ENCODE measurements around the gene GYS2.
"Not testable (repeated sequence)": the region's sequence is repeated elsewhere in the genome, so short reads cannot be mapped to it uniquely, and the experiment has no call there.

The GYS2 gene

DNA sequence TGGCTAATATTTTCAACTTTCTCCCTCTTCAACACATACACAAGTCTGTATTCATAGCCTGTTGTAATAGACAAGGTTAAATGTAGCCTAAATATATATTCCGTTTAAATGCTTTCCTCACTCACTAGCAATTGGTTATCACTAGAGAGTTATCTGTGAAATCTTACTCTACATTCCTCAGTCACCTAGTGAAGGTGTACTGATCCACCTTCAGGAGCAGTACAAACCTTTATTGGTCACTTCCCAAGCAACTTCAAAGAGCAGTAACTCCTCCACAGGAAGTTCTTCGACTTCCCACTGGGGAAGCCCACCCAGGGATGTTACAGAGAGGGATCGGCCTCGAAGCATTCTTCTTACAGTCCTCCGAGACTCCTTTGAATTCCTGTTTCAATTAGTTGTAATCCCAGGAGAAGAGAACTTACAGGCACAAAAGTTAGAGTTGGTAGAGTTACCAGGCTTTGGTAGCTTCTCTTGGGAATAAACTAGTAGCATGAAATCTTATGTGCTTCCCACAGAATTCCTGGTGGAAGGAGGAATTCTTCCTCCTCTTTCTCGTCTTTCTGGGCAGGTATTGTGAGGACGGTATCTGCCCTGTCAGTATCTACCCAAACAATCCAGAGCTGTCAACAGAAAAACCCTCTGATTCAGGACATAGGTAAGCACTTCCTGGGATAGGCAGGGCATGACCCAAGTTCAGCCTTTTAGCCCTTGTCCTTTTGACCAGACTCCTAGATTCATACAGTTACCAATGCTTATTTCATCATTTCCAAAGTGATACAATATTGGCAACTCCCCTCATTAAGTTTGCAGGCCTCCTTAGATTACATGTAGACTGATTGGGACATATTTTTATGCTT lies at the start of gene GYS2:
TSS of gene GYS2 (minus strand) at position 603 of the 857 bp plus-strand sequence. CDS start at position 348, 255 bp downstream.
- DNase-seq, result no peak

DNA sequence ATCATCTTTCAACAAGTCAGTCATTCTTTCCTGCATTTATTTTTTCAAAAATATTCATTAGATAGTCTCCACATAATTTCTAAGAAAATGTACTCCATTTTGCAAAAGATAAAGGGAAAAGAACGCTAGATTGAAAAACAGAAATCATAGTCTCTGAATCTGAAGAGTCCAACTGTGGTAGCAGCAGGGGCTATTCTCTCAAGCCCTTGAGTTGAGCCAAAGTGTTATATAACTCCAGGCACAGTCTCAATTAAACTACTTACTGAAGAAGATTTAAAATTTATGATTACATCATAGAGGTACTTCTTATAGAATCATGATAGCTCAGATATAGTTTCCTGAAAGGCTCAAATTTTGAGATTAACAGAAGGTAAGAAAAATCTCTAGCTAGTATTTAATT lies 47.2 kb upstream of the GYS2 start:
- no peak for DNase-seq

DNA sequence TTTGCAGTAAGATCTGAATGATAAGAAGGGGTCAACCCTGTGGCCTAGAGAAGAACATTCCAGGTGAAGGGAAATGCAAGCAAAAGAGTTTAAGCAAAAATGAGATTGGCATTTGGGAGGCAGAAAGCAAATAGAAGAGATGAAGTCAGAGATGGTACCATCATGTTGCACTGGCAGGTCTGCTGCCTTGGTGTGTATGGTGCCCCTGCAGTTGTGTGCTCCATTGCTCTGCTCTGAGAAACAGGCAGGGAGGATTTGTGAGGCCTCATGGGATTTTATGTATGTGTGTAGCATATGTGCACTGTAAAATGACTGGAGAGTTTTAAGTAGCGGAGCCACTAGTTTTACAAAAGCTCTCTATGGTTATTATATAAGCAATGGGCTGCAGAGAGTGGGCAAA lies 46.4 kb upstream of the GYS2 start:
- no peak for DNase-seq

DNA sequence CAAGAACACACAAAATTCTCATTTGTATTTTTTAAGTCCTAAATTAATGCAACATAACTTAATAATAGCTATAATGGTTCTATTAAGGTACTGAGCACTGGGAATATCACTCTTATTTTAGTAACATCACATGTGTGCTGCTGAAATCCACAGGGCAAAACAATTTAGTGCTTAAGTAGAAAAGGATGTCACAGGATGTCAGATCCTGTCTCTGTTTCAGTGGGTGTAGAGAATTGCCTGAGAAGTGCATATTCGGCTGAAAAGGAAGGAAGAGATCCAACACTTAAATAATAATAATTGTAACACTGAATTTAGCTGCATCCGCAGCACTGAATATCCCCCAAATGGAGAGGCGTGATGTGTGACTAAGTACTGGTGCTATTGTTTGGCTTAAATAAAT lies 44.4 kb upstream of the GYS2 start:
- no peak for DNase-seq

DNA sequence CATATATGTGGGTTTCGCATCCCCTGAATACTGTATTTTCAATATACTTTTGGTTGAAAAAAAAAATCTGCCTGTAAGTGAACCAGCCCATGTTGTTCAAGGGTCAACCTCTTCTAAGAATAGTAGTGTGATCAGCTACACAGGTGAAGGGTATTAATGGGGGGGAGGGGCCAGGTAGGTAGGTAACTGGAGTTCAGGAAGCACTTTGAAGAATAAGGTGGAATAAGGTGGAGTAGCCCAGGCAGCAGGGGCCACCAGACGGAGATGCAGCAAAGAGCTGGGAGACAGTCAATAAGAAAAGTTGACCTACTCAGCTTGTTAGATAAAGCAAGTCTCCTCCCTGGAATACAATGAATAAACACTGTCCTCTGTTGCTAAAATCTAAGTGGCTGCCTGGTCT lies 43.7 kb upstream of the GYS2 start:
- DNase-seq, result no peak

DNA sequence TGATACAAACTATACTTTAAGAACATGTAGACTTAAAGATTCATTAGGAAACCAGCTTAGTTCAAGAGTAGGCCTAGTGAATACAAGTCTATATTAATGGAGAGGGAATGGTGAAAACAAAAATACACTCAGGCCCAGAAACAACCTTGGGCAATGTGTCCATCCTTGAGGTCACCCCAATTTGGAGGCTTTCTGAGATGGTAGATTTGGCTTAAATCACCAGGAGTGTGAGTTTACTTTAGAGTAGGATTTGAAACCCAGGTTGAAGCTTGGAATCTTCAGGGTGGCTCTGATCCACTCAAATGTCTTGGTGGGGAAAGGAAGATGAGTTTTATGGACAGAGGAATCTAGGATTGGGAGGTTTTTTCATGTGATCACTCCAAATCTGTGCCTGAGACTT lies 42.5 kb upstream of the GYS2 start:
- DNase-seq, result no peak

DNA sequence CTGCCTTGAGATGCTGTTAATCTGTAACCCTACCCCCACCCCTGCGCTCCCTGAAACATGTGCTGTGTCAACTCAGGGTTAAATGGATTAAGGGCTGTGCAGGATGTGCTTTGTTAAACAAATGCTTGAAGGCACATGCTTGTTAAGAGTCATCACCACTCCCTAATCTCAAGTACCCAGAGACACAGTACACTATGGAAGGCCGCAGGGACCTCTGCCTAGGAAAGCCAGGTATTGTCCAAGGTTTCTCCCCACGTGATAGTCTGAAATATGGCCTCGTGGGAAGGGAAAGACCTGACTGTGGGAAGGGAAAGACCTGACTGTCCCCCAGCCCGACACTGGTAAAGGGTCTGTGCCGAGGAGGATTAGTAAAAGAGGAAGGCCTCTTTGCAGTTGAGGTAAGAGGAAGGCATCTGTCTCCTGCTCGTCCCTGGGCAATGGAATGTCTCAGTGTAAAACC lies 40.4 kb upstream of the GYS2 start:
- not testable (repeated sequence) for DNase-seq

DNA sequence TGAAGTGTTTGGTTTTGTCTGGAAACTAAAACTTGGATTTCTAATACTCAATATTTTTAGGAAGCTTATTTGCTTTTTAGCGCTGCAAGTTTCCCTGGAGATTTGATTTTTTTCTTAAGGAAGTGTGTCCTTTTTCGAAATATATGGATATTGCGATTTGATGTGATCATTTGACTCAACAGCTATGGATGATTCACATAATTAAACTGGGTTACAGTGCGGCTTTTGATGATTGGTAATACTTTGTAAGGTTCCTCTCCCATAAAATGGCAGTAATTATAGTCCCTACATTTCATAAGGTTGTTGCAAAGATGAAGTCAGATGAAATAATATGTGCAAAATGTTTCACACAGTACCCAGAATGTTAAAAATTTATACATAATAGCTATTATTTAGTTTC lies 39.9 kb upstream of the GYS2 start:
- DNase-seq, result no peak

DNA sequence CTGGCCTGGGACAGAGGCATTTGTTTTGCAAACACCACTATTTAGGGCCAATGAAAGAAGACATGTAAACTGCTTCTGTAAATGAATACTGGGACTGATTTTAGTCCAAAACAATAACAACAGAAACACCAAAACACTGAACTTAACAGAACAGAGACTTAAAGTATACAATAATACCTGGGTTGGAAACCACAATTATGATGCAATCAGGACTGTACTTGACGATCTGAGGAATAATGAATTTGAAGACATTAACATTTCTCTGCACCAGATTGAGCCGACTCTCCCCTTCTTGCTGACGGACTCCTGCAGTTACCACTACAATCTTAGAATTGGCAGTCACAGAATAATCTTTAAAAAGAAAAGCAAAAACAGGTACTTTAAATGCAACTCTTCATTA lies 39.1 kb upstream of the GYS2 start:
- DNase-seq, result no peak

DNA sequence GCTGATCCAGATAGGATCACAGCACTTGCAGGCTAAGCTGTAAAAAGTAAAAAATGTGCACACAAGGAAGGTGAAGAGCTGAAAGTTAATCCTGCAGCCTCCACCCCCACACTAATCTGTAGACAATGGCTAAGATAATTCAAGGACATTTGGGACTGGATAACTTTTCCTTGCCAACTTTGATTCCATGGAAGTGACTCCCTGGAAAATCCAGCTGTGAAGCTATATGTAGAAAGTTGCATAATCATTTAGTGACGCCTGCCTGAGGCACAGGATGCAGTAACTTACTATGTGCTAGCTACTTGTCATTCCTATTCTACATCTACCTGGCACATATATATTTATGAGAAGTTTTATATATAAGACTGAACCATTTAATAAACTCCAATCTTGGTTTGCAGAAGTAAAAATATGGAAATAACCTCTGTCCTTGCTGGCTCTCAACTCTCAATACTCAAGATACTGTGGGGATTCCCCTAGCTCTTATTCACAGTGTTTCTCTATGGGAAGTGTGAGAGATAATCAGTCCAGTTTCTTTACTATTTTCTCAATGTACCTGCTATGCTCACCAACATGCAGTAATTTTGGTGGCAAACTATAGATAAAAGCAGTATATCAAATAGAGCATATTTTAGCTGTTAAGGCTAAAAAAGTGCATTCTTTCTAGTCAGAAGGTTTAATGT lies 38.2 kb upstream of the GYS2 start:
- no peak for DNase-seq

DNA sequence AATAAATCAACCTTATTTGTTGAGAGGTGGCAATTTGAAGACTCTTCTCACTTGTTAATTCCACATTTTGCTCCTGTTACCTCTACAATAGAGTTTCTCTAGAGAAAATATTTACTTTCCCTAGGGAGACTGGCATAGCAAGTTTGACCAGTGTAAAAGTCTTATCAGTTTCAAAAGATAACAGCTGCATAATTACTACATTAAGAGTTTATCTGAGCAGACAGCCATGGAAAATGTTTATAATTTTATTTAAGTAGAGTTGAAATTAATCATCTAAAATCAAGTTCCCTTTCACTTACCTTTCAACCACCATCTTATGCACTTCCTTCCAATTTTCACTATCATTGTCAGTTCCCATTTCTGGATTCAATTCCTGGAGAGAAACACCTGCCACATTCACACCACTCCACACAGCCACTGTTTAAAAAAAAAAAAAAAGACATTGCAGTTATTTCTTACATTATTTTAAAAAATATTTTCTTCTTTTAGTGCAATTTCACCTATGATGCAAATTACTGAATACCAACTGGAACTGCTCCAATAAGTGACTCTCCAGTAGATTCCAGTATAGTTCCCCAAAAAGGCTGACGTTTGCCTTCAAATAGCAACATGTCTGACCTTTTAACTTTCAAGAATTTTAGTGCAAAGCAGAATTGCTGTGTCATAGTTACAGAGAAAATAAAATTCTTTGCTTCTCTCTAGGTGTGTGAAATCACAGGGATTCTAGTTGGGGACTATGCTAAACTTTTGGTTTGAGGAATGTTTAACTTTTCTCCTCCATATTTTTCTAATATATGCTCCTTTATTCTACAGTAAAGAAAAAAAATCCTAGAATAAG lies 33.6 kb upstream of the GYS2 start:
- peak; percentile 8 for DNase-seq

DNA sequence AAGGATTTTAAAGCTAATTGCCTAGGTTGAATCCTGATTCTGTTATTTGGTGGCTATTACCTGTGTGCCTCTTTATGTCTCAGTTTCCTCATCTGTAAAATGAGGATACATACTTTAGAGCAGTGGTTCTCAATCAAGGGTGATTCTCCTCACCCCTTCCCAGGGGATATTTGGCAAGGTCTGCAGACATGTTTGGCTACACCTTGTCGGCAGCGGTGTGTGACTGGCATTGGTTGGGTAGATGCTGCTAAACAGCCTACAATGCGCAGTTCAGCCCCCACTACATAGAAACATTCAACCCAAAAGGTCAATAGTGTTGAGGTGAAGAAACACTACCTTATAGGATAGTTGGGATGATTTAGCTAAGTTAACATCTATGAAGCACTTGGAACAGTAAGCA lies 29.6 kb upstream of the GYS2 start:
- DNase-seq, result no peak

DNA sequence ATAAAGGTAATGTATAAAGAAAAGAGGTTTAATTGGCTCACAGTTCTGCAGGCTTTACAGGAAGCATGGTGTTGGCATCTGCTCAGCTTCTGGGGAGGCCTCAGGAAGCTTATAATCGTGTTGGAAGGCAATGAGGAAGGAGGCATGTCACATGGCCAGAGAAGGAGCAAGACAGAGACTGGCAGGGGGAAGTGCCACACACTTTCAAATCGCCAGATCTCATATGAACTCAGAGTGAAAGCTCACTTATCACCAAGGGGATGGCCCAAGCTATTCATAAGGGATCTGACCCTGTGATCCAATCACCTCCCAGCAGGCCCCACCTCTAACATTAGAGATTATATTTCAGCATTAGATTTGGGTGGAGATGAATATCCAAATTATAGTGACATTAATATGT lies 26.7 kb upstream of the GYS2 start:
- DNase-seq, result no peak

DNA sequence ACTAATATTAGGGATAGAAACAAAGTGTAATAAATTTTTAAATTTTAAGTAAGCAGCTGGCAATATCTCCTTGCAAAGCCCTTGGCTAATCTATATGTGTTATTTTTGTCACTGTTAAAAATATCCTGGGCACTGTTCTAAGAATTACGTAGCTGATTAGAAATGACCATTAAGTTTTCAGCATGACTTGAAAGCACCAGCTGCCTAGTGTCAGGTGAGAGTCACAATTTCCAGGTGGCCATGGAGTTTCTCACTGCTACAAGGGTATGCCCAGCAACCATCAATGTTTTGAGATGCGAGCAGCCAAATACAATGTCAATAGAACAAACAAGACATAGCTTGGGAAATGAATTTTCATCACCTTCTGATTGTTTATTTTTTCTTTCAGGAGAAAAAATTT lies 23.3 kb upstream of the GYS2 start:
- DNase-seq, result no peak

DNA sequence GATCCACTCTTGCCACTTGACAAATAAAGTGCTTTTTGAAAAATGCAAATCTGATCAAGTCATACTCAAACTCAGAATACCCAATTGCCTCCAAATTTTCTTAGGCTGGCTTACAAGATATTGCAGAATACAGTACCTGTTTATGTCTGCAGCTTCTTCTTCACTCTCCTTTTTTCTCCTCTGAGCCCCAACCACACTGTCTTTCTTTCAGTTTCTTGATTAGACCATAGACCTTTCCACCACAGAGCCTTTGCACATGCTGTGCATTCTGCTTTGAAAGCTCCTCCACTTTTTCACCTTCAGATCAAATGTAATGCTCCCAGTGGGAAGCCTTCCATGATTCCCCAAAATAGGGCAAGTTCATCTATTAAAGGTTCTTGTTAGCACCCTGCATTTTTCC lies 13.9 kb upstream of the GYS2 start:
- no peak for DNase-seq

DNA sequence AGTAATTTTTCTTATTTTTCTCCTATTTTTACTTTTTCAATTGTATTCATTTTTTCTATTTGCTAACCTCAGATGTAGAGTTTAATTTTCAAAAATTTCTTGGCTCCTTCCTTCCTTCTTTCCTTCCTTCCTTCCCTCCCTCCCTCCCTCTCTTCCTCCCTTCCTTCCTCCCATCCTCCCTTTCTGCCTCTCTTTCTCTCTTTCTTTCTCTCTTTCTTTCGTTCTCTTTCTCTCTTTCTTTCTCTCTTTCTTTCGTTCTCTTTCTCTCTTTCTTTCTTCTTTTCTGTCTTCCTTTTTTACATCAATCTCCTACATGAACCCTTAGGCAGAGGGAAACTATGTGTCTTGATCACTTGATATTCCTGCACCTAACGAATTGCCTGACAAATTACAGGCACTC lies 12.4 kb upstream of the GYS2 start:
- DNase-seq, result no peak

DNA sequence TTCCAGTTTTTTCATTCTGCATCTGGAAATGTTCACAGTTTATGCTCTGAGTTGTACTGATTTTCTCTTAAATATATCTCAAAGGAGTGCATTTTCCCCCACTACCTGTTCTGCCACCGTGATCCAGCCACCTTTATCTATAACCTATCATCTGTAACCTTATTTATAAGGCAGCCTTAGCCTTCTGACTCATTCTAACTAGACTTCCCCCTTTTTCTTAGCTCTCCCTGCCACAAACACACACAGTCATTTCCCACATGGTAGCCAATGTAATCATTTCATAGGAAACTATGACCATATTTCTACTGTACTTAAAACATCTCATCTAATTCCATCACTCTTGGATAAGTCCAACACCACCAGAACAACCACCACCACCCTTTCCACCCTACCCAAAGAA lies 10.8 kb upstream of the GYS2 start:
- DNase-seq, result no peak

DNA sequence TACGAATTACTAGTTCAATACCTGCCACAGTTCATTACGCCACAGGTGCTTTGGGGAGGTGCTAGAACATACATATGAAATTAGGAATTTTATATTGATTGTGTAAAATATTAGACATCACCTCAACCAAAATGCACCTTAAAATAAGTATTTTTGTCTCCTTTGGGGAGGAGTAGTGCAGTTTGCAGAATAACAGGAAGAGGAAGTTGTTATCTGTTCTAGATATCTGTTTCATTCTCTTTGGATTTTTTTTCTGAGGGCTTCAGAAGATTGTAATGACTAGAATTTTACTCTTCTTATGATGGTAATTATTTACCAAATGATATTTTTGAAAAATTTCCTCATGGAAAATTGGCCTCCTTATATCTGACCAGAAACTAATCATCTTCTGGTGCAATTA lies 9.9 kb upstream of the GYS2 start:
- DNase-seq, result no peak

DNA sequence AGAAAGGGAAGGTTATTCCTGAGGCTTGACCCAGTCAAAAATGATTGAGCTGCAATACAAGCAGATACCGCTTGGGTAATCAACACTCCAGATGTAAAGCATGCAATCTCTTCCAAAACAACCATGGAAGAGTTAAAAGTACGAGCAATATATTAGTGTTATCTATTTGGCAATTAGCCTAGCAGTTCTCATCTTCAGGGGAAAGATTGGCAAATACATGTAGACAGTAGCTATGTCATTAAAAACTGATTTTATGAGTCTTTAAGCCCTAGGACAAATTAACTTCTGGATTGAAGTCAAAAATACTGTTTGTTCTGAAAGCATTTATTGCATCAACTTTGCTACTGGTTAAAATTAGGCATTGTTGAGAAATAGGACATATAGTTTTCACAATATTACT lies 9.3 kb upstream of the GYS2 start:
- no peak for DNase-seq

DNA sequence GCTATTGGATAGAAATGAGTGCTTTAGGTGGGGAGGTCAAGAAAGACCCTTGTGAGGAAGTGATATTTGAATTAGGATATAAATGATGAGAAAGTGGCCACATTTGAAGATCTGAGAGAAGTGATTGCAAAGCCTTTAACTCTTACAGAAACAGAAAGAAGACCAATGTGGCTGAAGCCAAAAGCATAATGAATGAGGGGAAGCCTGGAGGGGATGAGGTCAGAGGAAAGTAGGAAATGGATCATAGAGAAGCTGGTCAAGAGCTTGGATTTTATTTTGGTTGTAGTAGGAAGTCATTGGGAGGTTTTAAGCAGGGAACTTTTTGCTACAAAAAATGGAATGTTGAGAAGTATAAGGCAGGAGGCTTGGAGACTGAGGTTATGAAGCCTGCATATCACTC lies 3.5 kb upstream of the GYS2 start:
- no peak for DNase-seq

DNA sequence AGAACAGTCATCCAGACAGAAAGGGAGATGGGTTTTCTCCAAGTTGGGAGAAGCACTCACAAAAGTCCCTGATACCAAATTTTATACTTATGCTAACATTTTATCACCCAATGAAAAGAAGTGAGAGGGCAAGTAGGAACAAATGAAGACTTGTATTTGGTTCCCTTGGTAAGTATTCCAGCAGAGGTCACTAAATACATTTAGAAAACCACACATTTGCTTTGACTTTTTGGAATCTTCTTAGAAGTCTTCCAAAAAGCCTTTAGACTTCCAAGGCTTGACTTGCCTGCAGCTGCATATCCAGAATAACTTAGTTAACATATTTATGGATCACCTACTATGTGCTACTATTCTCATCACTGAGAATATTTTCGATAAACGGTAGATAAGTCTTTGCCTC lies 3.1 kb upstream of the GYS2 start:
- DNase-seq, result peak; percentile 16

DNA sequence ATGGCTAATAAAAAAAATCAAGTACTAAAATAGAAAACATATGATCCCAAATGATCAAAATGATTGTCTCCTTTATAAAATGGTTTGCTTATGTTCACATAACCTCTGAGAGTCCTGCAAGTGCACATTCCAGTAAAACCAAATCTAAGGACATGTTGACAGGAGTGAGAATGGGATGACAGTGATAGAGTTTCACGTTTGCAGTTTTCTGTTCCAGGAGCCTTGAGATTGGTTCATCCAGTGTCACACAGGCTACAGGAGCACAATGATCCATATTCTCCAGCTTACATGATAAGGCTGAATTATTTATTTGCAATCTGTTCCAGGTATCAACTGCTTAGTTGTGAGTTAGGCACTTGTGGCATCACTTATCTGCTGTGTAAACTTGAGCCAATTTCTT lies 1.5 kb upstream of the GYS2 start:
- DNase-seq, result no peak

DNA sequence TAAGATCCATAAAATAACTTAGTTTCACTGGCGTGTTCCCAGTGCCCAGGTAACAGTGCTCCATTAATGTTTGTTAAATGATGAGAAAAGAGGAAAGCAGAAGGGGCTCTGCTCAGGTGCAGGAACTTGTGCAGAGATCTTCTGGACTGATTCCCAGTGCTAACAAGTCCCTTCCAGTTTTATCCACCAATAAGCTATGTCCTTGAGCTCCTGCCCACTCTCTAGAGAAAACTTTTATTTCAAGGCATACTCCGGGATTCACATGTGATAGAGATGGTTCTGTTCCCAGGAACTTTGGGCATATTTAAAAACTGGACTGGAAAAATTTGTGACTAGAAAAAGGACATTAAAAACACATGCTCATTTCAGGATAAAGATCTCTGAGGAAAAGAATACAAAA lies 1.9 kb downstream of the GYS2 start:
- DNase-seq, result no peak

DNA sequence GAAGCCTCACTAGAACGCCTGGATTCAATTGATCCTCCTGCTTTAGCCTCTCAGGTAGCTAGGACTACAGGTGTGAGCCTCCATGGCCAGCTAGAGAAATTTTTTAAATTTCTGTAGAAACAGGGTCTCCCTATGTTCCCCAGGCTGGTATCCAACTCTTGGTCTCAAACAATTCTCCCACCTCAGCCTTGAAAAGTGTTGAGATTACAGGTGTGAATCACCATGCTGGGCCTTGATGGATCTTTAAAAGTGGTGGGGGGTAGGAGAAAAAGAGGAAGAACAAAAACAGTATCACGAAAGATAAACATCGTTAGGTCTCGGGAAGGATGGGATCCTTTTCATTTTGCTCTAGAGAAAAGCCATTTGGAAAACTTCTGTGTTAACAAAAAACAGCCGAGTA lies 4.5 kb downstream of the GYS2 start:
- DNase-seq, result no peak

All from fibroblast of skin of right biceps (primary cell).